Neuronal stem cell (in vitro differentiated cells): ENCODE data around the gene ZSCAN21.

Experiments used
- DNase-seq: peaks from one replicate; pipeline ENCODE4 v3.0.0-alpha.2; 2013; ENCODE audit warnings: low spot score
- H2AFZ ChIP-seq: one replicate; pipeline ENCODE4 v1.6.1; 2013; ENCODE audit warnings: mild to moderate bottlenecking, low read length, inconsistent platforms
- H2AK5ac ChIP-seq: 2 replicates; pipeline ENCODE4 v1.6.1; 2013; ENCODE audit warnings: low read depth, mild to moderate bottlenecking, inconsistent platforms, low read length, moderate library complexity, mixed read lengths
- H2BK120ac ChIP-seq: 2 replicates; pipeline ENCODE4 v1.6.1; 2013; ENCODE audit warnings: low read depth, mild to moderate bottlenecking, inconsistent platforms, low read length, moderate library complexity, mixed read lengths
- H2BK12ac ChIP-seq: one replicate; pipeline ENCODE4 v1.6.1; 2013; ENCODE audit warnings: low read length, inconsistent platforms
- H2BK15ac ChIP-seq: 2 replicates; pipeline ENCODE4 v1.6.1; 2013; ENCODE audit warnings: mild to moderate bottlenecking, low read length, inconsistent platforms, mixed read lengths
- H2BK5ac ChIP-seq: one replicate; pipeline ENCODE4 v1.6.1; 2013; ENCODE audit warnings: inconsistent platforms, mild to moderate bottlenecking, low read length, moderate library complexity
- H3K14ac ChIP-seq: one replicate; pipeline ENCODE4 v1.6.1; 2013; ENCODE audit warnings: low read length, inconsistent platforms
- H3K18ac ChIP-seq: 2 replicates; pipeline ENCODE4 v1.6.1; 2013; ENCODE audit warnings: low read length, inconsistent platforms
- H3K23ac ChIP-seq: 2 replicates; pipeline ENCODE4 v1.6.1; 2013; ENCODE audit warnings: low read depth, mild to moderate bottlenecking, mixed read lengths, low read length, inconsistent platforms; ENCODE audit not compliant: poor library complexity
- H3K27ac ChIP-seq: replicated peaks from 3 replicates; pipeline ENCODE4 v1.5.1; 2013; ENCODE audit warnings: low read length, inconsistent platforms
- H3K27me3 ChIP-seq, 3 experiments: 2 replicates each; pipeline ENCODE4 v1.6.1; 2013; ENCODE audit warnings: low read length in 3 of 3, mild to moderate bottlenecking in 2 of 3, inconsistent platforms in 1 of 3, low read depth in 1 of 3, mixed read lengths in 1 of 3, moderate library complexity in 1 of 3; ENCODE audit not compliant: control insufficient read depth in 3 of 3, insufficient read depth in 3 of 3
- H3K36me3 ChIP-seq, 2 donors: replicated peaks in 1 of 2; 2 replicates each; pipeline ENCODE4 v1.6.1; 2013; ENCODE audit warnings: low read length in 2 of 2; ENCODE audit not compliant: control insufficient read depth in 2 of 2, insufficient read depth in 2 of 2
- H3K4ac ChIP-seq: 2 replicates; pipeline ENCODE4 v1.6.1; 2013; ENCODE audit warnings: inconsistent platforms, mild to moderate bottlenecking, low read length, moderate library complexity
- H3K4me1 ChIP-seq, 2 donors: 1 replicate in 1 of 2; 2 replicates in 1 of 2; pipeline ENCODE4 v1.6.1; 2013; ENCODE audit warnings: low read length in 2 of 2, low read depth in 1 of 2; ENCODE audit not compliant: control insufficient read depth in 2 of 2, insufficient read depth in 1 of 2
- H3K4me2 ChIP-seq: one replicate; pipeline ENCODE4 v1.6.1; 2013; ENCODE audit warnings: mild to moderate bottlenecking, low read length, inconsistent platforms; ENCODE audit not compliant: insufficient read depth, poor library complexity, severe bottlenecking
- H3K4me3 ChIP-seq, 2 donors: 2 replicates each; pipeline ENCODE4 v1.5.1; 2013; ENCODE audit warnings: low read length in 2 of 2, mild to moderate bottlenecking in 2 of 2, inconsistent platforms in 1 of 2, moderate library complexity in 1 of 2
- H3K79me1 ChIP-seq: one replicate; pipeline ENCODE4 v1.6.1; 2013; ENCODE audit warnings: low read depth, mild to moderate bottlenecking, inconsistent platforms, low read length, moderate library complexity
- H3K9ac ChIP-seq: one replicate; pipeline ENCODE4 v1.6.1; 2013; ENCODE audit warnings: mild to moderate bottlenecking, low read depth, low read length, inconsistent platforms; ENCODE audit not compliant: poor library complexity
- H3K9me3 ChIP-seq, 2 donors: replicated peaks in 1 of 2; 2 replicates each; pipeline versions ENCODE3 to v1.6.1; 2013; ENCODE audit warnings: low read length in 2 of 2, mild to moderate bottlenecking in 2 of 2, inconsistent platforms in 1 of 2, low read depth in 1 of 2, mixed read lengths in 1 of 2, moderate library complexity in 1 of 2; ENCODE audit not compliant: control insufficient read depth in 2 of 2, insufficient read depth in 1 of 2
- H4K8ac ChIP-seq: one replicate; pipeline ENCODE4 v1.6.1; 2013; ENCODE audit warnings: low read depth, mild to moderate bottlenecking, inconsistent platforms, low read length, moderate library complexity
- H4K91ac ChIP-seq: one replicate; pipeline ENCODE4 v1.6.1; 2013; ENCODE audit warnings: low read length, low read depth, mild to moderate bottlenecking, inconsistent platforms; ENCODE audit not compliant: poor library complexity
- WGBS, 2 donors: extraction: QIAGEN DNeasy Blood & Tissue Kit; methylation state at CpG; one replicate each; pipeline ENCODE4 v1.1.7; 2013; ENCODE audit warnings: missing lambda C conversion rate in 2 of 2, mixed read lengths in 1 of 2; ENCODE audit not compliant: insufficient read length in 2 of 2, insufficient replicate concordance in 1 of 2; ENCODE audit errors: extremely low coverage in 2 of 2; 5-methylcytosine and 5-hydroxymethylcytosine counted together

ZSCAN21 gene

GRCh38 chr7:100017875-100018274, 31.7 kb upstream of the ZSCAN21 start:
- no peak overlapping the region for H2BK5ac ChIP-seq
- H2BK120ac ChIP-seq, result no peak overlapping the region
- H3K4me3 ChIP-seq, result no peak overlapping the region
- H2AFZ ChIP-seq, result no peak overlapping the region
- H3K79me1 ChIP-seq, result peaks cover 10% of the 10 kb centered on the region
- H2BK12ac ChIP-seq, result no peak overlapping the region
- H3K18ac ChIP-seq, result no peak overlapping the region
- H3K14ac ChIP-seq, result no peak overlapping the region
- no peak overlapping the region for H3K27ac ChIP-seq
- no peak overlapping the region for H4K91ac ChIP-seq
- no CpG with 5 or more reads among the region's 5 CpGs for WGBS, 2 donors
- H3K36me3 ChIP-seq, result peaks cover 6 to 51% of the 10 kb centered on the region in 2 donors
- H3K4me1 ChIP-seq, result peaks cover 4 to 6% of the 10 kb centered on the region in 2 donors
- H3K9ac ChIP-seq, result no peak overlapping the region
- no peaks in the 10 kb centered on the region for H3K9me3 ChIP-seq
- H3K27me3 ChIP-seq, result no peaks in the 10 kb centered on the region
- H2AK5ac ChIP-seq, result no peak overlapping the region
- H2BK15ac ChIP-seq, result no peak overlapping the region
- no peak for DNase-seq
- H3K4me2 ChIP-seq, result no peak overlapping the region
- H4K8ac ChIP-seq, result no peak overlapping the region
- H3K4ac ChIP-seq, result no peak overlapping the region
- H3K23ac ChIP-seq, result no peak overlapping the region

GRCh38 chr7:100019908-100020307, 29.7 kb upstream of the ZSCAN21 start:
- H3K4ac ChIP-seq, result no peak overlapping the region
- H3K79me1 ChIP-seq, result peaks cover 12% of the 10 kb centered on the region
- no peak overlapping the region for H2BK120ac ChIP-seq
- no peak overlapping the region for H4K8ac ChIP-seq
- no peak overlapping the region for H4K91ac ChIP-seq
- H2BK15ac ChIP-seq, result no peak overlapping the region
- no CpG with 5 or more reads among the region's 7 CpGs for WGBS, 2 donors
- H3K4me2 ChIP-seq, result no peak overlapping the region
- no peak overlapping the region for H2BK12ac ChIP-seq
- H3K9ac ChIP-seq, result no peak overlapping the region
- H2AFZ ChIP-seq, result no peak overlapping the region
- H3K9me3 ChIP-seq, result no peaks in the 10 kb centered on the region
- H3K4me3 ChIP-seq, result no peak overlapping the region
- H3K23ac ChIP-seq, result no peak overlapping the region
- DNase-seq, result no peak
- no peak overlapping the region for H2AK5ac ChIP-seq
- peaks cover 19 to 72% of the 10 kb centered on the region in 2 donors for H3K36me3 ChIP-seq
- no peak overlapping the region for H3K18ac ChIP-seq
- H3K27ac ChIP-seq, result no peak overlapping the region
- H2BK5ac ChIP-seq, result no peak overlapping the region
- H3K14ac ChIP-seq, result no peak overlapping the region
- peaks cover 4 to 6% of the 10 kb centered on the region in 2 donors for H3K4me1 ChIP-seq
- H3K27me3 ChIP-seq, result no peaks in the 10 kb centered on the region

DNA sequence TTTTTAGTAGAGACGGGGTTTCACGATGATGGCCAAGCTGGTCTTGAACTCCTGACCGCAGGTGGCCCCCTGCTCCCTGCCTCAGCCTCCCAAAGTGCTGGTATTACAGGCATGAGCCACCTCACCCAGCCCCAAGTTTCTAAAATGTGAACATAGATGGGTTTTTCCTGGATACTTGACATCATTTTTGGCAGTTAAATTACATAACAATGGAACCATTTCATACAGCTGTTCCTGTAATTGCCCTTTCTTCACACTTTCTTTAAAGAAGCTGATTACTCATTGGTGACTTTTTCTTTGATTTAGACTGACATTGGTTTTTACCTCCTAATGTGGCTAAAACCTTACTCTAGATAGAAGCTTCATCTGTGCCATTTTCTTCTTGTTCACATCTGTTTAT, 28.3 kb upstream of the ZSCAN21 start:
- H3K4me1 ChIP-seq, result peaks cover 2 to 3% of the 10 kb centered on the region in 2 donors
- H4K91ac ChIP-seq, result no peak overlapping the region
- H3K23ac ChIP-seq, result no peak overlapping the region
- no peaks in the 10 kb centered on the region for H3K27me3 ChIP-seq
- H3K9me3 ChIP-seq, result no peaks in the 10 kb centered on the region
- no peak overlapping the region for H4K8ac ChIP-seq
- H2BK5ac ChIP-seq, result no peak overlapping the region
- no peak overlapping the region for H3K27ac ChIP-seq
- no peak overlapping the region for H3K4ac ChIP-seq
- H3K79me1 ChIP-seq, result peaks cover 7% of the 10 kb centered on the region
- no peak overlapping the region for H2BK120ac ChIP-seq
- no peak overlapping the region for H2BK15ac ChIP-seq
- no peak overlapping the region for H2BK12ac ChIP-seq
- H3K18ac ChIP-seq, result no peak overlapping the region
- H3K4me2 ChIP-seq, result no peak overlapping the region
- no peak overlapping the region for H3K14ac ChIP-seq
- H2AK5ac ChIP-seq, result no peak overlapping the region
- H3K36me3 ChIP-seq, result peaks cover 22 to 86% of the 10 kb centered on the region in 2 donors
- no peak overlapping the region for H2AFZ ChIP-seq
- no peak overlapping the region for H3K4me3 ChIP-seq
- no CpG with 5 or more reads among the region's 3 CpGs for WGBS, 2 donors
- no peak for DNase-seq
- H3K9ac ChIP-seq, result no peak overlapping the region

GRCh38 chr7:100022621-100023020, 27.0 kb upstream of the ZSCAN21 start:
- Histone ChIP-seq H3K4ac (no peak overlapping the region), H3K9me3 (no peaks in the 10 kb centered on the region), H2BK120ac (no peak overlapping the region), H4K8ac (no peak overlapping the region), H3K27me3 (no peaks in the 10 kb centered on the region), H3K18ac (no peak overlapping the region), H4K91ac (no peak overlapping the region), H2AK5ac (no peak overlapping the region), H2BK5ac (no peak overlapping the region), H2BK15ac (no peak overlapping the region), H3K4me2 (no peak overlapping the region), H3K27ac (no peak overlapping the region), H2BK12ac (no peak overlapping the region), H3K23ac (no peak overlapping the region), H3K79me1 (peaks cover 7% of the 10 kb centered on the region), H3K14ac (no peak overlapping the region), H3K36me3 (peaks cover 26 to 92% of the 10 kb centered on the region in 2 donors), H3K9ac (no peak overlapping the region), H2AFZ (no peak overlapping the region), H3K4me1 (no peaks in the 10 kb centered on the region), H3K4me3 (no peak overlapping the region)
- no CpG with 5 or more reads among the region's 5 CpGs for WGBS, 2 donors
- no peak for DNase-seq
